Esophagus muscularis mucosa (tissue), 4 donors: Measurements from ENCODE around the gene CD300LB.

ENCODE experiments used
- EP300 ChIP-seq: sonication (generic); formaldehyde crosslinking; IDR thresholded peaks from one replicate; pipeline ENCODE4 v1.6.1; 2017; ENCODE audit warnings: antibody characterized with exemption
- POLR2A ChIP-seq: fragments of 450-650 bp; IDR thresholded peaks from one replicate; pipeline ENCODE4 v1.6.1; 2017; ENCODE audit warnings: antibody characterized with exemption, moderate library complexity, mild to moderate bottlenecking, low read depth
- POLR2AphosphoS5 ChIP-seq, 2 donors: sonication (generic); formaldehyde crosslinking; IDR thresholded peaks; one replicate each; pipeline ENCODE4 v1.6.1; 2017; ENCODE audit warnings: antibody characterized with exemption in 2 of 2
- TF ChIP-seq, protein P1 (sequence below), 3 experiments: fragments of 200-600 bp in 2 of 3; fragments of 450-650 bp in 1 of 3; sonication (generic) in 2 of 3; IDR thresholded peaks; one replicate each; pipeline ENCODE4 v1.5.1; 2017 to 2019; ENCODE audit warnings: antibody characterized with exemption in 3 of 3, mild to moderate bottlenecking in 2 of 3, moderate library complexity in 1 of 3

DNA sequence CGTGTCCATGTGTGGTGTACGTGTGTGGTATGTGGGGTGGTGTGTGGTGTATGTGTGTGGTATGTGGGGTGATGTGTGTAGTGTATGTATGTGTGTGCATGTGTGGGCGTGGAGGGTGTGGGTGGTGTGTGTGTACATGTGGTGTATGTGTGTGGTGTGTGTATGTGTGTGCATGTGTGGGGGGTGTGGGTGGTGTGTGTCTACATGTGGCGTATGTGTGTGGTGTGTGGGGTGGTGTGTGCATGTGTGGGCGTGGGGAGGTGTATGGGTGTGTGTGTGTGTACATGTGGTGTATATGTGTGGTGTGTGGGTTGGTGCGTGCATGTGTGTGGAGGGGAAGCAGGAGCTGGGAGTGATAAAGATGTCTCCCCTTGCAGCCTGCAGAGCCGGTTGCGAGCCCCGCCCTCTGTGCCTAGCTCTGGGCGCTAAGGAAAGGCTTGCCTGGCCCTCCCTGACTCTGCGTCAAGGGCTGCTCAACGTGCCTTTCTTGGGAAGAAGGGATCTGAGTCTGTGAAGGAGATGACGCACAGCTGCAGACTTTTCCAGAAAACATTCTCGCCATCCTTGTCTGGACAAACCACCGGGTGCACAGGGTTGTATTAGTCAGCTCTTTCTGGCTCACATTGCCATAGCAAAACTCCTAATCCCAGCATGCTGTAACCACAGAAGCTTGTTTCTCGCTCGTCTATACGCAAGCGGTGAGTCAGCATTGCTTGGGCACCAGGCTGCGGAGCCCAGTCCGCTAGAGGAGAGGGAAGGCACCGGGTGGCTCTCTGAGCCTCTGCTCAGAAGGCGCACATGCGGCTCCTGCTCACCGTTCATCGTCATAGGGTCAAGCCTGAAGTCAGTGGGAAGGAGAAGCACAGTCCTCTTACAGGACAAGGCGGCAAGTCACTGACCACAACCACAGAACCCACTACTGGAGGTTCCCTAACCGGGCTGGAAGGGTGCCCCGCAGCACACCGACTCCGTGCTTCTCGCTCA lies 38.0 kb upstream of the CD300LB start:
- TF ChIP-seq, protein P1, sequence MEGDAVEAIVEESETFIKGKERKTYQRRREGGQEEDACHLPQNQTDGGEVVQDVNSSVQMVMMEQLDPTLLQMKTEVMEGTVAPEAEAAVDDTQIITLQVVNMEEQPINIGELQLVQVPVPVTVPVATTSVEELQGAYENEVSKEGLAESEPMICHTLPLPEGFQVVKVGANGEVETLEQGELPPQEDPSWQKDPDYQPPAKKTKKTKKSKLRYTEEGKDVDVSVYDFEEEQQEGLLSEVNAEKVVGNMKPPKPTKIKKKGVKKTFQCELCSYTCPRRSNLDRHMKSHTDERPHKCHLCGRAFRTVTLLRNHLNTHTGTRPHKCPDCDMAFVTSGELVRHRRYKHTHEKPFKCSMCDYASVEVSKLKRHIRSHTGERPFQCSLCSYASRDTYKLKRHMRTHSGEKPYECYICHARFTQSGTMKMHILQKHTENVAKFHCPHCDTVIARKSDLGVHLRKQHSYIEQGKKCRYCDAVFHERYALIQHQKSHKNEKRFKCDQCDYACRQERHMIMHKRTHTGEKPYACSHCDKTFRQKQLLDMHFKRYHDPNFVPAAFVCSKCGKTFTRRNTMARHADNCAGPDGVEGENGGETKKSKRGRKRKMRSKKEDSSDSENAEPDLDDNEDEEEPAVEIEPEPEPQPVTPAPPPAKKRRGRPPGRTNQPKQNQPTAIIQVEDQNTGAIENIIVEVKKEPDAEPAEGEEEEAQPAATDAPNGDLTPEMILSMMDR (IDR thresholded peaks at IDR 0.05), result no peak
- no peak for TF ChIP-seq POLR2A
- no peak for TF ChIP-seq EP300
- no peak for TF ChIP-seq POLR2AphosphoS5 (IDR thresholded peaks at IDR 0.05)
